Spleen (tissue), 11 donors: ENCODE data around the gene AVPR2. TPM values are rescaled to one million over a fixed set of nuclear protein-coding genes. Genes with fewer than 3 reads are reported as not detected.
A peak's percentile ranks its signal among the peaks of the same experiment; 100 is the strongest.

ENCODE experiments used
- DNase-seq: peaks from one replicate; pipeline ENCODE4 v3.0.0-alpha.2; 2020
- H3K27ac ChIP-seq, 8 donors: fragments of 200-600 bp; sonication (generic) in 7 of 8; 1 replicate in 4 of 8; 2 replicates in 4 of 8; pipeline versions ENCODE4 v1.5.0 to v1.8.0; 2016 to 2021; ENCODE audit warnings: inconsistent platforms in 4 of 8, mild to moderate bottlenecking in 4 of 8, moderate library complexity in 1 of 8
- H3K27me3 ChIP-seq, 7 donors: fragments of 200-600 bp; sonication (generic) in 6 of 7; replicated peaks in 1 of 7; 1 replicate in 4 of 7; 2 replicates in 3 of 7; pipeline versions ENCODE4 v1.5.0 to v1.8.0; 2016 to 2021; ENCODE audit warnings: inconsistent platforms in 3 of 7, mild to moderate bottlenecking in 1 of 7
- H3K36me3 ChIP-seq, 6 donors: fragments of 200-600 bp; sonication (generic) in 5 of 6; 1 replicate in 4 of 6; 2 replicates in 2 of 6; pipeline versions ENCODE4 v1.5.0 to v1.8.0; 2016 to 2021; ENCODE audit warnings: inconsistent platforms in 2 of 6
- H3K4me1 ChIP-seq, 6 donors: fragments of 200-600 bp; sonication (generic) in 5 of 6; 1 replicate in 3 of 6; 2 replicates in 3 of 6; pipeline versions ENCODE4 v1.5.0 to v1.8.0; 2016 to 2021; ENCODE audit warnings: inconsistent platforms in 3 of 6
- H3K4me3 ChIP-seq, 8 donors: fragments of 200-600 bp; sonication (generic) in 7 of 8; 1 replicate in 4 of 8; 2 replicates in 4 of 8; pipeline versions ENCODE4 v1.5.0 to v1.8.0; 2016 to 2021; ENCODE audit warnings: inconsistent platforms in 4 of 8, mild to moderate bottlenecking in 4 of 8, moderate library complexity in 2 of 8
- H3K9me3 ChIP-seq, 8 donors: fragments of 200-600 bp; sonication (generic) in 7 of 8; 1 replicate in 4 of 8; 2 replicates in 4 of 8; pipeline versions ENCODE4 v1.5.0 to v1.8.0; 2016 to 2021; ENCODE audit warnings: inconsistent platforms in 4 of 8
- POLR2A ChIP-seq, 3 donors: fragments of 450-650 bp; IDR thresholded peaks; one replicate each; pipeline ENCODE4 v1.5.1; 2017; ENCODE audit warnings: antibody characterized with exemption in 3 of 3, mild to moderate bottlenecking in 1 of 3
- POLR2AphosphoS5 ChIP-seq, 3 donors: sonication (generic); formaldehyde crosslinking; IDR thresholded peaks; one replicate each; pipeline ENCODE4 v1.5.1; 2017; ENCODE audit warnings: antibody characterized with exemption in 3 of 3
- WGBS, 5 donors: extraction: QIAGEN DNeasy Blood & Tissue Kit in 3 of 5; methylation state at CpG; one replicate each; pipeline versions ENCODE4 v1.1.5 to v1.1.7; 2013 to 2018; 5-methylcytosine and 5-hydroxymethylcytosine counted together
- intact Hi-C: fragments of 100-400 bp; cut with DNase I; formaldehyde crosslinking; loops from one replicate; pipeline ENCODE4 v1.15.0; 2023; ENCODE audit warnings: low total_unique reads
- polyA plus RNA-seq, 3 donors: library from polyadenylated mRNA; stranded (reverse); fragments of 200-250 nt; gene quantifications; one replicate each; pipeline ENCODE4 v1.2.1, GENCODE V29; 2013
- total RNA-seq, 7 donors: library from RNA; depleted of rRNA in 3 of 7; stranded (reverse); fragments of >200 nt in 3 of 7; fragmentation: NEBNext Ultra II Directional in 4 of 7; extraction: Animal tissue kit (Norgen Biotek cat#: 25700) in 4 of 7; gene quantifications; one replicate each; pipeline versions ENCODE4 v1.1.0 to v1.2.1, GENCODE V29; 2016 to 2021
- TF ChIP-seq, protein P1 (sequence below), 11 experiments: fragments of 200-600 bp in 7 of 11; fragments of 450-650 bp in 4 of 11; sonication (generic) in 4 of 11; IDR thresholded peaks in 8 of 11; conservative IDR thresholded peaks in 3 of 11; 1 replicate in 7 of 11; 2 replicates in 4 of 11; pipeline versions ENCODE4 v1.4.0 to v1.8.0; 2016 to 2021; ENCODE audit warnings: antibody characterized with exemption in 11 of 11, inconsistent platforms in 4 of 11, mild to moderate bottlenecking in 1 of 11
- donor health status: healthy with polysubstance abuse.
- donor health status: DM: no; HTN: no; CAD: no; lungs with moderate emphysema.
- donor health status: DM: no; HTN: no; CAD: no.
- donor health status: Bipolar disorder and iron deficiency.
- donor health status: healthy.
- donor health status: DM: no; HTN: no; CAD: no.
- donor health status: DM: yes; HTN: yes; CAD: no.

The AVPR2 gene
- total and polyA plus RNA-seq, 10 donors, result 0.22 to 0.77 (median 0.39) TPM; not detected in 6

DNA sequence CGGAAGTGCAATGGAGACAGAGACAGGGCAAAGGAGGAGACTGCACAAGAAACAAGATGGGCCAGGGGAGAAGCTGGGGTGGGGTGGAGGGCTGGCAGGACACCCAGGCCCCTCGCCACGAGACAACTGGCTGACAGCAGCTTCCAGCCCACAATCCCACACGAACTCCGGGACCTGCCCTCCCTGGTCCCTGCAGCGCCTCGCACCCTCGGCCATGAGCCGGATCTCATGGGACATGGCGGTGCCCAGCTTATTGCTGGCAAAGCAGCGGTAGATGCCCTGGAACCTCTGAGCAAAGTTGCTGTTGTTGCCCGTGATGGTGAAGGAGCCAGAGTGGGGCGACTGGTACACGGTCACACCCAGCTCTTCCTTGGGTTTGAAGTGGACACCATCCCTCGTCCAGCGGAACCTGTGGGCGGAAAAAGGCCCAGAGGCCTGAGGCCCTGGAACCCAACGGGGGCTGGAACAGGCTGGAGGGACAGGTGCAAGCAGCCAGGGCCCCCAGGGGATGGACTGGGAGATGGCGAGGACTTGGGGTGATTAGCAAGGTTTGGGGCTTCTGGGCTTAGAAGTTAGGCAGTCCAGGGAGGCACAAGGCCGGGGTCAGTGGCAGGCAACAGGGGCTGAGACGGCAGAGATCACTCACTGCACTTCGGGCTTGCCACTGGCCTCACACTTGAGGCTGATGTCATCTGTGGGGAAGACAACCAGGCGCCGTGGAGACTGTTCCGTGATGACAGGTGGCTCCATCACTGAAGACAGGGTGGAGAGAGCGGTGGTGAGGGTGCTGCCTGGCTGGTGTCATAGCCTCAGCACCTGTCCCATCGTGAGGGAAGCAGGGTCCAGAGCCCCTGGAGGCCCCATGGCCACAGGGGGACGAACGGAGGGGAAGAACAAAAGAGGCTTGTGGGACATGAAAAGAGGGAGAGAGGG is 32.3 kb upstream of the AVPR2 start:
- H3K27me3 ChIP-seq, result peaks cover 0 to 50% (median 14%) of the 10 kb centered on the region in 7 donors
- TF ChIP-seq POLR2AphosphoS5 (IDR thresholded peaks at IDR 0.05) (no peak), POLR2A (IDR thresholded peaks at IDR 0.05) (no peak)
- TF ChIP-seq, protein P1, sequence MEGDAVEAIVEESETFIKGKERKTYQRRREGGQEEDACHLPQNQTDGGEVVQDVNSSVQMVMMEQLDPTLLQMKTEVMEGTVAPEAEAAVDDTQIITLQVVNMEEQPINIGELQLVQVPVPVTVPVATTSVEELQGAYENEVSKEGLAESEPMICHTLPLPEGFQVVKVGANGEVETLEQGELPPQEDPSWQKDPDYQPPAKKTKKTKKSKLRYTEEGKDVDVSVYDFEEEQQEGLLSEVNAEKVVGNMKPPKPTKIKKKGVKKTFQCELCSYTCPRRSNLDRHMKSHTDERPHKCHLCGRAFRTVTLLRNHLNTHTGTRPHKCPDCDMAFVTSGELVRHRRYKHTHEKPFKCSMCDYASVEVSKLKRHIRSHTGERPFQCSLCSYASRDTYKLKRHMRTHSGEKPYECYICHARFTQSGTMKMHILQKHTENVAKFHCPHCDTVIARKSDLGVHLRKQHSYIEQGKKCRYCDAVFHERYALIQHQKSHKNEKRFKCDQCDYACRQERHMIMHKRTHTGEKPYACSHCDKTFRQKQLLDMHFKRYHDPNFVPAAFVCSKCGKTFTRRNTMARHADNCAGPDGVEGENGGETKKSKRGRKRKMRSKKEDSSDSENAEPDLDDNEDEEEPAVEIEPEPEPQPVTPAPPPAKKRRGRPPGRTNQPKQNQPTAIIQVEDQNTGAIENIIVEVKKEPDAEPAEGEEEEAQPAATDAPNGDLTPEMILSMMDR (IDR thresholded peaks at IDR 0.05 in 8 of 11, conservative IDR thresholded peaks at IDR 0.05 in 3 of 11), result no peak
- peak; percentile 66 for DNase-seq
- no peaks in the 10 kb centered on the region for H3K9me3 ChIP-seq
- H3K27ac ChIP-seq, result no peak overlapping the region
- H3K4me1 ChIP-seq, result no peaks in the 10 kb centered on the region
- H3K4me3 ChIP-seq, result no peak overlapping the region
- intact Hi-C loops, result no loop called here
- WGBS, 5 donors, result 49 to 88% (median 78%) methylated on average over 4 to 29 of the region's 29 CpGs
- no peaks in the 10 kb centered on the region for H3K36me3 ChIP-seq

DNA sequence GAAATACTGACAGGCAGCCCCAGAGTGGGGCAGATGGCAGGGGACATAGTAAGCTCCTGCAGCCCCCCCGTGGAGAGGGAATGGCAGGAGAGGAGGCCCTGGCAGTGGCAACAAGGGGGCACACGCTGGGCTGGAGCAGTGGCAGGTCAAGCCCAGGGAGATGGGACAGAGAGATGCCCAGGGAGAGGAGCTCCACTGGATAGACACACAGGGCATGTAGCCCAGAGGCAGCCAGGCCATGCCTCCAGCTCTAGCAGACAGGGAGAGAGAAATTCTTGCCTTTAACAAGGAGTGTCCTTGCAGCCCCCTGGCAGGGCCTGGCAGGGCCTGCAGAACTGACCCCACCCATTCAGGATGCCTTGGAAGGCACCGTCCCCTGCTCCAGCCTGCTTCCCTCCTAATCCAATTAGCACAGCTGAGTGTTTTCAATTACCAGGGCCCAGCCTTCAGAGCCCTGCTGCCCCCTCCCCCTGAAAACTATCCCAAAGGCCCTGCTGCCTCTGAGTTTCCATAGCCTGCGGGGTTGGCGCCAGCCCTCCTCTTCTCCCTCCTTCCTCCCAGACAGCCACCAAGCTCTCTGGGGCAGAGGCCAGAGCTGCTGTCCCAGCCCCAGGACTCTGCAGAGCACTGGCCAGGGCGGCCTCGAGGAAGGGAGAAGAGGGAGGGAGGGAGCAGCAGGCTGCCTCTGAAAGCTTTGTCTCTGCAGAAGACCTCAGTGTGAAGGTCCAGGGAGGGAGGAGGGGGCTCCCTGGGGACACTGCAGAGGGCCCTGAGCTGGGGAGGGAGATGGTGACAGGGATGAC is 31.0 kb upstream of the AVPR2 start:
- H3K9me3 ChIP-seq, result no peaks in the 10 kb centered on the region
- no peak overlapping the region for H3K27ac ChIP-seq
- 27 to 47% (median 43%) methylated on average over 3 to 7 of the region's 7 CpGs for WGBS, 5 donors
- H3K4me3 ChIP-seq, result no peak overlapping the region
- peaks cover 0 to 62% (median 24%) of the 10 kb centered on the region in 7 donors for H3K27me3 ChIP-seq
- H3K36me3 ChIP-seq, result no peaks in the 10 kb centered on the region
- peak; percentile 68 for DNase-seq
- intact Hi-C loops, result no loop called here
- TF ChIP-seq POLR2AphosphoS5 (IDR thresholded peaks at IDR 0.05) (no peak), POLR2A (IDR thresholded peaks at IDR 0.05) (no peak)
- TF ChIP-seq, protein P1 (IDR thresholded peaks at IDR 0.05 in 8 of 11, conservative IDR thresholded peaks at IDR 0.05 in 3 of 11), result no peak
- no peaks in the 10 kb centered on the region for H3K4me1 ChIP-seq

DNA sequence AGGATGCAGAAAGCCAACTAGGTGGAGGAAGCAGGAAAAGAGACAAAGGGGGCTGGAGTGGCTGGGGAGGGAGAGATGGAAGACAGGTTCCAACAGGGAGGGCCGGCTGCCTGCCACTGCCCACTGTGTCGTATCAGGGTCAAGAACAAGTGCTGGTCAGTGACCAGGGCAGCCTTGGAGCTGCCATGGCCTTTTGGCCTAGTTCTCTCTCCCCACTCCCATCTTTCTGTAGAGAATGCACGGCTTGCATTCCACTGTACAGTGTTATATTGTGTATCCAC is 30.4 kb upstream of the AVPR2 start:
- Histone ChIP-seq H3K4me1 (no peaks in the 10 kb centered on the region), H3K4me3 (no peak overlapping the region), H3K27ac (no peak overlapping the region), H3K36me3 (no peaks in the 10 kb centered on the region), H3K27me3 (peaks cover 0 to 68% (median 26%) of the 10 kb centered on the region in 7 donors), H3K9me3 (no peaks in the 10 kb centered on the region)
- intact Hi-C loops, result no loop called here
- DNase-seq, result peak; percentile 65
- TF ChIP-seq POLR2AphosphoS5 (IDR thresholded peaks at IDR 0.05) (no peak), POLR2A (IDR thresholded peaks at IDR 0.05) (no peak)
- TF ChIP-seq, protein P1 (IDR thresholded peaks at IDR 0.05 in 8 of 11, conservative IDR thresholded peaks at IDR 0.05 in 3 of 11), result no peak
- 28 to 77% (median 49%) methylated on average over 2 to 3 of the region's 3 CpGs for WGBS, 5 donors
